K562 (cell line): ENCODE measurements around the gene ABCC5. TPM values are rescaled to one million over a fixed set of nuclear protein-coding genes. Genes with fewer than 3 reads are reported as not detected.

ENCODE experiments used
- ATAC-seq: fragments of 200-7000 bp; cut with Tn5 transposase; 3 replicates; pipeline ENCODE4 v1.9.1; 2020; ENCODE audit warnings: moderate library complexity
- BruUV-seq: library from RNA; stranded (reverse); fragments of 400-500 nt; replicated peaks from 2 replicates; lab custom pipeline; 2021; lab: Mats Ljungman, UMichigan
- CTCF ChIA-PET: fragments of 300-600 bp; formaldehyde crosslinking; extraction: SDS; loops from one replicate; lab custom pipeline; 2021; ENCODE audit warnings: low intra/inter-chr PET ratio; lab: Yijun Ruan, JAX
- POLR2A ChIA-PET: fragments of 300-600, 350-650 bp; sonication (Branson Sonifier 250); formaldehyde crosslinking; extraction: SDS; loops from one replicate; lab custom pipeline; 2021; ENCODE audit warnings: antibody characterized with exemption, inconsistent platforms; lab: Yijun Ruan, JAX
- DNase-seq, 4 experiments: peaks; one replicate each; pipeline versions ENCODE4 v3.0.0 to v3.0.0-alpha.2; 2011 to 2018; ENCODE audit warnings: low spot score in 3 of 4, mixed read lengths in 3 of 4; ENCODE audit errors: extremely low read depth in 1 of 4
- FAIRE-seq: peaks from 2 replicates; lab custom pipeline; 2011; peaks lifted over from hg19 to GRCh38; lab: Jason Lieb, UNC
- H2AFZ ChIP-seq: 2 replicates; pipeline ENCODE4 v1.6.0; 2011; ENCODE audit warnings: low read depth, low read length, control low read depth, inconsistent platforms
- H3K27ac ChIP-seq: fragments of 200-600 bp; 3 replicates; pipeline ENCODE4 v1.8.0; 2011; ENCODE audit warnings: low read depth, mild to moderate bottlenecking, control low read depth, inconsistent platforms, low read length, moderate library complexity, mixed read lengths; ENCODE audit errors: extremely low read depth
- H3K27me3 ChIP-seq, 2 experiments: fragments of 300-600 bp in 1 of 2; 2 replicates in 1 of 2; 3 replicates in 1 of 2; pipeline versions ENCODE4 v1.6.0 to v1.8.0; 2011; ENCODE audit warnings: inconsistent platforms in 2 of 2, low read length in 2 of 2, mild to moderate bottlenecking in 1 of 2, mixed read lengths in 1 of 2, moderate library complexity in 1 of 2; ENCODE audit not compliant: control insufficient read depth in 2 of 2, insufficient read depth in 2 of 2
- H3K36me3 ChIP-seq: fragments of 300-600 bp; 3 replicates; pipeline ENCODE4 v1.8.0; 2011; ENCODE audit warnings: mild to moderate bottlenecking, low read length, inconsistent platforms; ENCODE audit not compliant: control insufficient read depth, insufficient read depth
- H3K4me1 ChIP-seq, 2 experiments: fragments of 200-600 bp in 1 of 2; replicated peaks in 1 of 2; 2 replicates in 1 of 2; 3 replicates in 1 of 2; pipeline versions ENCODE4 v1.5.1 to v1.8.0; 2011; ENCODE audit warnings: inconsistent platforms in 2 of 2, low read length in 2 of 2, mild to moderate bottlenecking in 1 of 2, mixed read lengths in 1 of 2, moderate library complexity in 1 of 2; ENCODE audit not compliant: control insufficient read depth in 2 of 2, insufficient read depth in 2 of 2
- H3K4me2 ChIP-seq: 2 replicates; pipeline ENCODE4 v1.6.1; 2011; ENCODE audit warnings: low read length, control low read depth, inconsistent platforms, mixed read lengths; ENCODE audit not compliant: insufficient read depth
- H3K4me3 ChIP-seq: fragments of 200-600 bp; sonication (generic), shearing (Covaris generic); 2 replicates; pipeline ENCODE4 v1.5.1; 2016; ENCODE audit warnings: control low read depth, inconsistent platforms
- H3K79me2 ChIP-seq: fragments of 200-600 bp; 3 replicates; pipeline ENCODE4 v1.8.0; 2011; ENCODE audit warnings: low read length, inconsistent platforms; ENCODE audit not compliant: control insufficient read depth, insufficient read depth
- H3K9ac ChIP-seq, 2 experiments: 2 replicates each; pipeline versions ENCODE4 v1.6.0 to v1.6.1; 2011; ENCODE audit warnings: low read depth in 2 of 2, low read length in 2 of 2, control low read depth in 1 of 2, inconsistent platforms in 1 of 2, mild to moderate bottlenecking in 1 of 2, mixed read lengths in 1 of 2; ENCODE audit not compliant: insufficient read depth in 1 of 2
- H3K9me1 ChIP-seq: one replicate; pipeline ENCODE4 v1.6.0; 2011; ENCODE audit warnings: inconsistent platforms, mild to moderate bottlenecking, low read length, moderate library complexity; ENCODE audit not compliant: control insufficient read depth, insufficient read depth
- H3K9me3 ChIP-seq: replicated peaks from 2 replicates; pipeline ENCODE4 v1.5.1; 2011; ENCODE audit warnings: low read depth, low read length, inconsistent platforms; ENCODE audit not compliant: control insufficient read depth, insufficient read depth
- H4K20me1 ChIP-seq: replicated peaks from 2 replicates; pipeline ENCODE4 v1.6.1; 2011; ENCODE audit warnings: low read length, inconsistent platforms, mixed read lengths; ENCODE audit not compliant: control insufficient read depth, insufficient read depth
- YY1 ChIP-seq, 3 experiments: IDR thresholded peaks; 2 replicates each; pipeline ENCODE4 v1.6.1; 2011; ENCODE audit warnings: low read length in 2 of 3, mild to moderate bottlenecking in 2 of 3, moderate library complexity in 2 of 3, borderline replicate concordance in 1 of 3, control low read depth in 1 of 3, low read depth in 1 of 3; ENCODE audit not compliant: insufficient read depth in 3 of 3, insufficient replicate concordance in 2 of 3, control insufficient read depth in 1 of 3, insufficient read length in 1 of 3; ENCODE audit errors: extremely low read depth in 1 of 3
- ZNF280B ChIP-seq: fragments of 250-450 bp; sonication (Bioruptor Pico); IDR thresholded peaks from 2 replicates; pipeline ENCODE4 v1.5.1; 2021; ENCODE audit warnings: mild to moderate bottlenecking
- WGBS: fragments of 100-300 bp; shearing (Covaris generic); methylation state at CpG from one replicate; pipeline ENCODE4 v1.1.6; 2016; ENCODE audit warnings: low coverage, mixed read lengths; ENCODE audit not compliant: insufficient coverage; ENCODE audit errors: missing lambda C conversion rate; 5-methylcytosine and 5-hydroxymethylcytosine counted together
- in situ Hi-C: fragments of 300-500 bp; cut with MboI; formaldehyde crosslinking; loops from 4 replicates; pipeline ENCODE4 v1.15.0; 2018; ENCODE audit warnings: inconsistent platforms, mixed read lengths
- intact Hi-C: fragments of 100-400 bp; cut with micrococcal nuclease; formaldehyde crosslinking; loops from 2 replicates; pipeline ENCODE4 v1.14.2; 2022
- polyA plus RNA-seq, 8 experiments: library from polyadenylated mRNA; depleted of rRNA in 4 of 8; stranded (reverse) in 5 of 8; unstranded in 3 of 8; fragments of >200 nt; fragmentation: Nextera tagmentation in 2 of 8; fragmentation: Illumina TruSeq in 1 of 8; extraction: Ambion mirVana in 2 of 8; extraction: Trizol in 1 of 8; gene quantifications; 2 replicates each; pipeline versions ENCODE4 v1.2.1 to v1.2.3, GENCODE V29; 2011 to 2014; ENCODE audit warnings: inconsistent platforms in 1 of 8, missing spikeins in 1 of 8
- total RNA-seq, 7 experiments: library from RNA; depleted of rRNA in 6 of 7; stranded (reverse); fragments of >200 nt in 6 of 7; fragmentation: Illumina TruSeq in 2 of 7; extraction: Trizol in 2 of 7; gene quantifications; 2 replicates each; pipeline versions ENCODE4 v1.2.1 to v1.2.3, GENCODE V29; 2011 to 2021; ENCODE audit warnings: low replicate concordance in 1 of 7

ABCC5 gene
- total and polyA plus RNA-seq, 9 of the 15 experiments (the other 6 are each of a cell fraction or from before 2014, with no cell fraction given) = 22.0 to 53.0 (median 41.9) TPM

DNA sequence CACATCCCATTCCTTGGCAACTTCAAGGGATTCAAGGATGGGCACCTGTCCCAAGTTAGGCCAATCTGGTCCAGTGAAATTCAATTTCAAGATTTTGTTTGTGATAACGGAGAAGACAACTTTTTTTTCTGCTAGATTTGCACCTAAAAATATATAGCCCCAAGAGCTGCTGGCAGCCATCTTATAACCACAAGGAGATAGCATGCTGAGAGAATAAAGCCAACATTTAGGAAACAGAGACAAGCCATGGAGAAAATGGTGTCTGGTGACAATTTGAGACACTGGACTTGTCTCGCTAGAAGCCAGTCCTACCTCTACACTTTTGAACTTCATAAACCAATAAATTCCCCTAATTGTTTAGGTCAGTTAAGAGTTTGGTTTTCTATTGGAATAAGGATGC, 138.4 kb downstream of the ABCC5 start:
- H3K27me3 ChIP-seq = no peaks in the 10 kb centered on the region
- no peak overlapping the region for H3K4me2 ChIP-seq
- H3K9me1 ChIP-seq = peaks cover 10% of the 10 kb centered on the region
- in situ Hi-C loops (no loop called here), intact Hi-C loops (no loop called here)
- peaks cover 75% of the 10 kb centered on the region for H3K79me2 ChIP-seq
- peaks cover 41% of the 10 kb centered on the region; the same call in 2 of the 3 replicates for H3K36me3 ChIP-seq
- H3K9ac ChIP-seq = no peak overlapping the region
- TF ChIP-seq ZNF280B (no peak), YY1 (IDR thresholded peaks at IDR 0.05; ENCODE audit: borderline replicate concordance in 1 of 3, control insufficient read depth in 1 of 3, extremely low read depth in 1 of 3, insufficient read depth in 3 of 3, insufficient read length in 1 of 3, insufficient replicate concordance in 2 of 3, low read depth in 1 of 3, low read length in 2 of 3) (peak in 1 of 3 experiments; percentile 69)
- no TSS peak for BruUV-seq
- DNase-seq (no peak), FAIRE-seq (no peak), ATAC-seq (no peak)
- H3K9me3 ChIP-seq = no peaks in the 10 kb centered on the region
- ChIA-PET CTCF (no interaction called here), POLR2A (no interaction called here)
- H3K4me3 ChIP-seq = no peak overlapping the region
- 70% methylated on average over 2 of the region's 2 CpGs for WGBS
- H3K4me1 ChIP-seq = peaks cover 11 to 29% of the 10 kb centered on the region in 2 experiments
- no peak overlapping the region for H3K27ac ChIP-seq
- no peak overlapping the region for H2AFZ ChIP-seq
- peaks cover 10% of the 10 kb centered on the region for H4K20me1 ChIP-seq
